IMR-90 (cell line): ENCODE measurements around the gene PPARD. TPM values are rescaled to one million over a fixed set of nuclear protein-coding genes. Genes with fewer than 3 reads are reported as not detected.
A peak's percentile ranks its signal among the peaks of the same experiment; 100 is the strongest.

ENCODE experiments used
- ATAC-seq: fragments of 200-7000 bp; cut with Tn5 transposase; 2 replicates; pipeline ENCODE4 v1.9.1; 2020; ENCODE audit warnings: low read depth, mild to moderate bottlenecking, moderate library complexity
- BruUV-seq: library from RNA; stranded (reverse); fragments of 400-500 nt; replicated peaks from 2 replicates; lab custom pipeline; 2021; lab: Mats Ljungman, UMichigan
- CTCF ChIA-PET: fragments of 300-600 bp; formaldehyde crosslinking; extraction: SDS; loops from one replicate; lab custom pipeline; 2021; ENCODE audit warnings: antibody characterized with exemption; lab: Yijun Ruan, JAX
- POLR2A ChIA-PET: fragments of 300-600 bp; sonication (Branson Sonifier 250); formaldehyde crosslinking; loops from one replicate; lab custom pipeline; 2022; ENCODE audit warnings: antibody characterized with exemption; ENCODE audit not compliant: unreplicated experiment; lab: Charles Lee
- DNase-seq: peaks from one replicate; pipeline ENCODE4 v3.0.0; 2013
- H2AFZ ChIP-seq: replicated peaks from 2 replicates; pipeline ENCODE3; 2013; ENCODE audit warnings: low read length, mild to moderate bottlenecking; ENCODE audit not compliant: poor library complexity
- H2AK5ac ChIP-seq: 2 replicates; pipeline ENCODE4 v1.6.1; 2013; ENCODE audit warnings: low read depth, low read length, inconsistent platforms
- H2AK9ac ChIP-seq: replicated peaks from 2 replicates; pipeline ENCODE3; 2013; ENCODE audit warnings: mild to moderate bottlenecking, low read depth, low read length, moderate library complexity; ENCODE audit not compliant: poor library complexity
- H2BK120ac ChIP-seq: 2 replicates; pipeline ENCODE4 v1.6.1; 2013; ENCODE audit warnings: low read depth, low read length, inconsistent platforms
- H2BK15ac ChIP-seq: 3 replicates; pipeline ENCODE4 v1.6.1; 2013; ENCODE audit warnings: low read depth, low read length, inconsistent platforms
- H2BK20ac ChIP-seq: 2 replicates; pipeline ENCODE4 v1.6.1; 2013; ENCODE audit warnings: low read depth, mild to moderate bottlenecking, inconsistent platforms, low read length, moderate library complexity
- H2BK5ac ChIP-seq: 2 replicates; pipeline ENCODE4 v1.6.1; 2013; ENCODE audit warnings: mild to moderate bottlenecking, low read depth, low read length, inconsistent platforms; ENCODE audit not compliant: poor library complexity, severe bottlenecking
- H3K14ac ChIP-seq: replicated peaks from 2 replicates; pipeline ENCODE4 v1.6.1; 2013; ENCODE audit warnings: low read depth, low read length, inconsistent platforms
- H3K18ac ChIP-seq: 2 replicates; pipeline ENCODE4 v1.6.1; 2013; ENCODE audit warnings: low read depth, low read length, control low read depth
- H3K23ac ChIP-seq: 2 replicates; pipeline ENCODE4 v1.6.1; 2013; ENCODE audit warnings: low read depth, low read length, inconsistent platforms
- H3K27ac ChIP-seq: 2 replicates; pipeline ENCODE4 v1.5.1; 2013; ENCODE audit warnings: mild to moderate bottlenecking, control low read depth, low read length; ENCODE audit not compliant: insufficient read depth
- H3K27me3 ChIP-seq: 2 replicates; pipeline ENCODE4 v1.6.1; 2013; ENCODE audit warnings: low read length; ENCODE audit not compliant: control insufficient read depth, insufficient read depth
- H3K36me3 ChIP-seq: 2 replicates; pipeline ENCODE4 v1.6.1; 2013; ENCODE audit warnings: low read length, mixed read lengths; ENCODE audit not compliant: control insufficient read depth, insufficient read depth
- H3K4ac ChIP-seq: 2 replicates; pipeline ENCODE4 v1.6.1; 2013; ENCODE audit warnings: low read depth, low read length, inconsistent platforms
- H3K4me1 ChIP-seq: 2 replicates; pipeline ENCODE4 v1.6.1; 2013; ENCODE audit warnings: low read length, mixed read lengths; ENCODE audit not compliant: control insufficient read depth, insufficient read depth
- H3K4me2 ChIP-seq: 2 replicates; pipeline ENCODE4 v1.6.1; 2013; ENCODE audit warnings: low read depth, mild to moderate bottlenecking, control low read depth, low read length, moderate library complexity
- H3K4me3 ChIP-seq: 2 replicates; pipeline ENCODE4 v1.5.1; 2013; ENCODE audit warnings: low read depth, mild to moderate bottlenecking, control low read depth, low read length, moderate library complexity; ENCODE audit not compliant: insufficient read depth
- H3K56ac ChIP-seq: 2 replicates; pipeline ENCODE4 v1.6.1; 2013; ENCODE audit warnings: low read length, inconsistent platforms; ENCODE audit not compliant: insufficient read depth; ENCODE audit errors: extremely low read depth
- H3K79me1 ChIP-seq, 2 experiments: 2 replicates each; pipeline ENCODE4 v1.6.1; 2013; ENCODE audit warnings: low read length in 2 of 2, inconsistent platforms in 1 of 2, low read depth in 1 of 2
- H3K9ac ChIP-seq: 2 replicates; pipeline ENCODE4 v1.6.1; 2013; ENCODE audit warnings: low read depth, low read length, control low read depth
- H3K9me1 ChIP-seq: 2 replicates; pipeline ENCODE4 v1.6.1; 2013; ENCODE audit warnings: low read length, inconsistent platforms; ENCODE audit not compliant: insufficient read depth
- H3K9me3 ChIP-seq: 2 replicates; pipeline ENCODE4 v1.6.1; 2013; ENCODE audit warnings: low read length; ENCODE audit not compliant: control insufficient read depth, insufficient read depth
- H4K20me1 ChIP-seq: 2 replicates; pipeline ENCODE4 v1.6.1; 2013; ENCODE audit warnings: low read length, inconsistent platforms; ENCODE audit not compliant: insufficient read depth
- H4K5ac ChIP-seq: 2 replicates; pipeline ENCODE4 v1.6.1; 2013; ENCODE audit warnings: mild to moderate bottlenecking, low read depth, low read length, control low read depth
- H4K8ac ChIP-seq, 2 experiments: 2 replicates each; pipeline ENCODE4 v1.6.1; 2013; ENCODE audit warnings: low read depth in 2 of 2, low read length in 2 of 2, control low read depth in 1 of 2, inconsistent platforms in 1 of 2
- H4K91ac ChIP-seq: 2 replicates; pipeline ENCODE4 v1.6.1; 2013; ENCODE audit warnings: low read depth, low read length, inconsistent platforms; ENCODE audit not compliant: insufficient read depth
- CEBPB ChIP-seq: IDR thresholded peaks from 2 replicates; pipeline ENCODE4 v1.6.1; 2012; ENCODE audit warnings: low read depth, low read length, improper control_type of control experiment
- SMC3 ChIP-seq: fragments of 150-350 bp; IDR thresholded peaks from 2 replicates; pipeline ENCODE4 v1.6.1; 2016; ENCODE audit warnings: low read depth, mild to moderate bottlenecking, antibody characterized with exemption, low read length, moderate library complexity
- WGBS, 2 experiments: methylation state at CpG; one replicate each; pipeline versions ENCODE4 v1.1.5 to v1.1.7; 2013; ENCODE audit warnings: missing lambda C conversion rate in 2 of 2; ENCODE audit not compliant: insufficient read length in 1 of 2; ENCODE audit errors: extremely low coverage in 2 of 2; 5-methylcytosine and 5-hydroxymethylcytosine counted together
- dilution Hi-C: fragments of 300-500 bp; cut with HindIII; formaldehyde crosslinking; loops from one replicate; pipeline ENCODE4 v1.14.3; 2018; ENCODE audit warnings: low sequenced_read_pairs; ENCODE audit not compliant: unreplicated experiment
- in situ Hi-C: fragments of 300-500 bp; cut with MboI; formaldehyde crosslinking; loops from 3 replicates; pipeline ENCODE4 v1.14.3; 2019; ENCODE audit warnings: low sequenced_read_pairs, inconsistent platforms, mixed read lengths
- intact Hi-C: fragments of 100-400 bp; cut with micrococcal nuclease; formaldehyde crosslinking; loops from 2 replicates; pipeline ENCODE4 v1.10.0; 2022
- polyA plus RNA-seq, 3 experiments: library from polyadenylated mRNA; depleted of rRNA; stranded (reverse); fragments of >200 nt; gene quantifications; 2 replicates each; pipeline ENCODE4 v1.2.3, GENCODE V29; 2012; ENCODE audit warnings: low replicate concordance in 1 of 3
- total RNA-seq: library from RNA; depleted of rRNA; stranded (reverse); fragments of >200 nt; gene quantifications from 2 replicates; pipeline ENCODE4 v1.2.3, GENCODE V29; 2012

PPARD gene
- total and polyA plus RNA-seq, 2 of the 4 experiments (the other 2 are of a cell fraction): 10.4 to 69.0 TPM

- H3K27ac ChIP-seq: peak overlapping the region; percentile 5
- H3K18ac ChIP-seq: peak overlapping the region; percentile 61; the same call in 1 of the 2 replicates
- no peak overlapping the region for H3K9ac ChIP-seq
- TF ChIP-seq SMC3 (no peak), CEBPB (peak; percentile 35; the same call in 1 of the 2 replicates)
- H3K9me1 ChIP-seq: peaks cover 38% of the 10 kb centered on the region
- peak overlapping the region in 1 of 2 experiments; percentile 19; a peak in 1 of 4 replicates for H4K8ac ChIP-seq
- H3K4me2 ChIP-seq: peak overlapping the region; percentile 24; the same call in 1 of the 2 replicates
- no peaks in the 10 kb centered on the region for H3K9me3 ChIP-seq
- dilution Hi-C loops: no loop called here
- H3K79me1 ChIP-seq: peaks cover 46 to 84% of the 10 kb centered on the region in 2 experiments
- no peak overlapping the region for H2AFZ ChIP-seq
- WGBS, 2 experiments: 100% methylated on average over 1 of the region's 2 CpGs; no CpG with 5 or more reads in 1 of the 2 experiments
- ChIA-PET CTCF (no interaction called here), POLR2A (no interaction called here)
- no peaks in the 10 kb centered on the region for H3K27me3 ChIP-seq
- H2BK5ac ChIP-seq: peak overlapping the region; percentile 97
- peak overlapping the region; percentile 30; the same call in 1 of the 2 replicates for H4K5ac ChIP-seq
- ATAC-seq (peak; percentile 14; the same call in 1 of the 2 replicates), DNase-seq (peak; percentile 83)
- no peak overlapping the region for H3K4me3 ChIP-seq
- H3K23ac ChIP-seq: peak overlapping the region; percentile 11
- H3K56ac ChIP-seq: no peak overlapping the region
- peaks cover 9% of the 10 kb centered on the region for H3K36me3 ChIP-seq
- peak overlapping the region; percentile 26 for H2AK9ac ChIP-seq
- peak overlapping the region; percentile 69; the same call in 2 of the 3 replicates for H2BK15ac ChIP-seq
- peaks cover 16% of the 10 kb centered on the region for H4K20me1 ChIP-seq
- peaks cover 29% of the 10 kb centered on the region for H3K4me1 ChIP-seq
- H2BK20ac ChIP-seq: peak overlapping the region; percentile 27; the same call in 1 of the 2 replicates
- peak overlapping the region; percentile 42 for H2BK120ac ChIP-seq
- in situ Hi-C loops: no loop called here
- peak overlapping the region; percentile 37; the same call in 1 of the 2 replicates for H2AK5ac ChIP-seq
- no TSS peak for BruUV-seq
- peak overlapping the region; percentile 67 for H3K14ac ChIP-seq
- peak overlapping the region; percentile 35 for H4K91ac ChIP-seq
- H3K4ac ChIP-seq: peak overlapping the region; percentile 58
- intact Hi-C loops: no loop called here
These were observed 25.9 kb downstream of the PPARD start for GRCh38 chr6:35368038-35368887.
